NCI-H1694 (cell line): Measurements from ENCODE around the gene EBF4.

Experiments used
- DNase-seq: peaks from one replicate; lab custom pipeline; 2025; lab: John Stamatoyannopoulos, UW

Gene EBF4

DNA sequence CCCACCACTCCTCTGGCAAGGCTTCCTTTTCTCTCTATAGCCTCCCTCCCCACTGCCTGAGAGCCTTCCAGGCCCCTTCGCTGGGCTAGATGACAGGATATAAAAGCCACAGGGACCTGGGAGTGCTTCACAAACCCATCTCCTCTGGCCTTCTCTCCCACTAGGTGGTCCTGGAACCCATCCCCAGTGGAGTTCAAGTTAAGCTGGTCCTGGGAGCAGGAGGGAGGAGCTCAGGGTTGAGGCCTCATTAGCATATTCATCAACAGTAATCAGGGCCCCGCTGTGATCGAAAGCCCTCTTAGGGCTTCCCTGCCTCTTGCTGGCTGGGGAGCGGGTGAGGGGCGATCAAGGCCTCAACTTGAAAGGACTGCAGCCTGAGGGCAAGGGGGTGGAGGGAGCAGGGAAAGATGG is 9.1 kb downstream of the EBF4 start:
- no peak for DNase-seq

DNA sequence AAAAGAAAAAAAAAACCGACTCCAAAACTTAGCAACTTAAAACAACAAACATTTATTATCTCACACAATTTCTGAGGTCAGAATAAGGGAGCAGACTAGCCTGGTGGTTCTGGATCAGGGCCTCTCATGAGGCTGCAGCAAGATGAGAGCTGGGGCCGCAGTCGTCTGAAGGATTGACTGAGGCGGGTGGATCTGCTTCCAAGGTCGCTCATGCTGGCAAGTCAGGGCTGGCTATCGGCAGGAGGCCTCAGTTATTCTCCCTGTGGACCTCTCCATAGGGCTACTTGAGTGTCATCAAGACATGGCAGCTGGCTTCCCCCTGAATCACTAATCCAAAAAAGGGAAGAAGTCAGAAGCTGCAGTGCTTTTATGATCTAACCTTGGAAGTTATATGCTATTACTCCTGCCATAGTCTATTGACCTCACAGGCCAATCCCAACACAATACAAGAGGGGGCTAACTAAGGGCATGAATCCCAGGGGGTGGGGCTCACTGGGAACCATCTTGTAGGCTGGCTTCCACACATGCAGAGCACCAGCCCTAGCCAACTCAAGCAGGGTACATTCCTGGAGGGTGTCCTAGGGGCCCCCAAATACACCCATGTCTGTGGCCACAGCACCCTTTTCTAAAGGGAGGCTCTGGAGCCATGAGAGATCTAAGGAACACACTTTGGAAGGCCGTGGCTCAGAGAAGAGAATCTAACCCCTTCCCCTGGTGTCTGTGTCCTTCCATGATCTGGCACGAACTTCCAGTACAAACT is 11.3 kb downstream of the EBF4 start:
- no peak for DNase-seq

DNA sequence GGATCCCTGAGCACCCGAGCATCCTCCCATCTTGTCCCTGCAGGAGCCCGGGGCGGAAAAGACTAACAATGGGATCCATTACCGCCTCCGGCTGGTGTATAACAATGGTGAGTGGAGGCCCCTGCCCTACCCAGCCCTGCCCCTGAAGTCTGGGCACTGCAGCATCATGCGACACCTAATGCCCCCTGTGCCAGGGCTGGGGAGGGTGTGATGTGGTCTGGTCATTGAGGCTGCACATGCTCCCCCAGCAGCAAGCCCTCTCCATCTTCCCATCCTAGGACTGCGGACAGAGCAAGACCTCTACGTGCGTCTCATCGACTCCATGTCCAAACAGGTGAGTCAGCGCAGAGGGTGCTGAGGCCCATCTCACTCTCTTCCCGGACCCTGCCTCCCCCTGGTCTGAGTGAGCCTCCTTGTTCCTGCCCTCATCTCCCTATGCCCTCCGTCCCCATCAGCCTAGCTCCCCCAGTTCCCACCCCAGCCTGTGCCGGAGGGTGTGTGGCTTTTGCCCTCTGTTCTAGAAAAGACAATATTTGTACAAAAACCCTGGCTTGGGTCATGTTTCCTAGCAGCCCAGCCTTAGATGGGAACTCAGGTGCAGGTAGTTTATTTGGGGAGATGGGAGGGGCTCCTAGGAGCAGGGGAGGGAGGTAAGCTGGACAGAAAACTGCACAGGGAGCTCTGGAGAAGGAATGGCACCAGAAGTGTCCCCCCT is 13.5 kb downstream of the EBF4 start:
- no peak for DNase-seq

DNA sequence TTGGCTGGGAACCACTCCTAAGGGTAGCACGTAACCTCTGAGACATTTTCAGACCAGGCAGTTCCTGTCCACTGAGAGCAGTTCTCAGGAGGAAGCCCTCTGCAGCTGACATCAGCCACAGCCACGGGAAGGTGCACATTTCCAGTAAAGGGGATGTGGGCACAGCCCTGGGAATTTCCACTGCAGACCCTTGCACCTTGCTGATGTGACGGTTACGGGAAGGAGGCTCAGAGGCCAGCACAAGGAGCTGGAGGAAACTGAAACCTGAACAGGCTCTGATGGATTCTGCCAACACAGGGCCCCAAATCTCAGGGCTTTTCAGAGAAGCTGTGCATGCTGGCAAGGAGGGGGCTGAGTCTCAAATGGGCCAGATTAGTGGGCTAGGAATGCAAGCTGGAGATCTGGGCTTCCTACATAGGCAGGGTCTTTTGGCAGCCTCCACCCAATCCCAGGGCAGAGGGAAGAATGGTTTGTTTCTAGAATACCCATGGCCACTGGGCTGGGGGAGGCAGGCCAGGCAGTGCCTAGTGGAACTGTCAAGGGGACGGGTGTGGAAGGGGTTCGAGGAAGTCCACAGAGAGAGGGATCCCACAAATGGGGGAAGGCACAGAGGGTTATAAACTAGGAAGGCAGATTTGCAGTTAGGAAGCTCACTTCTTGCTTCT is 14.2 kb downstream of the EBF4 start:
- no peak for DNase-seq

DNA sequence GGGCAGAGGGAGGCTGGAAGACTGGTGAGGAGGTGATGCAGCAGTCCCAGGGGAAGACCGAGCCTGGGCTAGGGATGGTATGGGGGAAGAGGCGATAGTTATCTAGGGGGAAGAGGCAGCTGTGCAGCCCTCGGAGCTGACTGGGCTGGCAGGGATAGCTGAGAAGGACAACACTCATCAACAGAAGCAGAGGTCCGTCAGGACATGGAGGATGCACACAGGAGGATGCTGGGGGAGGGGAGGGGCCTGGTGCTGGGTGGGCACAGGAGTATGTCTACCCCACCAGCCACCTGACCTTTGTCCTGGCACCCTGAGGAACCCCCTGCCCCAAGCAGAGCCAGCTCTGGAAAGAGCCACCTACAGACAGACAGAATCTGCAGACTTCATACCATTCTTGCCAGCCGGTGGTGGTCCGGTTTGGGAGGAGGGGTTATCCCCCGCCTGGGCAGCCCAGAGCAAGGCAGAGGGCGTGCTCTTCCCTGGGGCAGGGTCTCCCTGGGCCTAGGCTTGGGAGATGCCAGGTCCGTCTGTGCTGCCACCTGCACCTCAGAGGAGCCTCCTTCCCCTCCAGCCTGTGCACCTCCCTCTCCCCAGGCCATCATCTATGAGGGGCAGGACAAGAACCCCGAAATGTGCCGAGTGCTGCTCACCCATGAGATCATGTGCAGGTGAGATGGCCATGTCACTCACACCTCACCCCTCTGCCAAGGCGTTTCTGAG is 14.9 kb downstream of the EBF4 start:
- no peak for DNase-seq

DNA sequence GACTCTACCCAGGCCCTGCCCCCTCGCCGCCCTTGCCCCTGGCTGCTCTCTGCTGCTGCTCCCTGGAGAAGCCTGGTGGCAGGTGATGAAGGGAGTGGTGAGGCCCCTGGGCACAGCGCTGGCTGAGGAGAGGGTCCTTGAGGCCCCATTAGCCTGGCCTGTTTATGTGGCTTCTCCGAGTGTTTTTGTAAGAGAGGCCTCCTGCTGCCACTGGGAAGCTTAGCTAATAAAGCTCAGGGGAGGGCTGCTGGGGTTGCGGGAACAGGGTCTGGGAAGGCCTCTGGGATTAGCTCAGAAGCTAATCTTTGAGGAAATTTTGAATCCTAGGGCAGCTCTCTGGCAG is 15.5 kb downstream of the EBF4 start:
- no peak for DNase-seq

DNA sequence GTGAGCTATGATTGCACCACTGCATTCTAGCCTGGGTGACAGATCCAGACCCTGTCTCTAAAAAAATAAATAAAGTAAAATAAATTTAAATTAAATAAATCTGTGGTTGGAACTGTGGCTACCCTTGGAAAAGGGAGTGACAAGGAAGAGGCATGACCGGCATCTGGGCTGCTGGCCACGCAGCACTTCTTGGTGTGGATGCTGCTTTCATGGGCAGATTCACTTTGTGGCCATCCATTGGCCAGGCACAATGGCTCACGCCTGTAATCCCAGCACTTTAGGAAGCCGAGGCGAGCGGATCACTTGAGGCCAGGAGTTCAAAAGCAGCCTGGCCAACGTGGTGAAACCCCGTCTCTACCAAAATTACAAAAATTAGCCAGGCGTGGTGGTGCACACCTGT is 16.1 kb downstream of the EBF4 start:
- DNase-seq = no peak

DNA sequence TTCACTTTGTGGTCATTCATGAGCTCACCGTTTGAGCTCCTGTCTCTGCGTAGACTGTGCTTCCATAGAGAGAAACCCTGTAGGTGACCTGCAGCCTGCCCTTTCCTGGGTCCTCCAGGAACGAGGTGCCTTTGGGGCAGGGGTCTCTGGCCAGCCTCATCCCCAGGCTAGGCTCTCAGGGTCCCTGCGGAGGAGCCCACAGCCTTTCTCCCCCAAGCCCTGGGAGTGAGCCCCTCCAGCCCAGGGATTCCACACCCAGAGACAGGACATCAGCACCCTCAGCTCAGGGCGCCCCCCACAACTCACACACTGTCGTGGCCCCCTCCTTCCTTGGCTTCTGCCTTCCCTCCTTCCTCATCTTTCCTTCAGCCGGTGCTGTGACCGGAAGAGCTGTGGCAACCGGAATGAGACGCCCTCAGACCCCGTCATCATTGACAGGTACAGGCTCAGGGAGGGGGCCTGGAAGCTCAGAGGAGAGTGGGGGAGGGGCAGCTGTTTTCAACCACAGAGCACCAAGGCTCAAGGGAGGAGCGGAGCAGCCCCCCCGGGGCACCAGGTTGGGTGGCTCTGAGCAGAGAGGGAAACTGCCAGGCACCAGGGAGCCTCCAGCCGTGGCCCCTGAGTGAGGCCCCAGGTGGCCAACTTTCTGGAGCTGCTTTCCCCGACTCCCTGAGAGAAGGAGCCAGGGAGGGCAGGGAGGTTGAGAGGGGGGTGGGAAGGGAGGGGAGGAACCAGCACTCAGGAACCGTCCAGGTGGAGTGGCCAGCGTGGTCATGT is 16.8 kb downstream of the EBF4 start:
- DNase-seq = no peak

DNA sequence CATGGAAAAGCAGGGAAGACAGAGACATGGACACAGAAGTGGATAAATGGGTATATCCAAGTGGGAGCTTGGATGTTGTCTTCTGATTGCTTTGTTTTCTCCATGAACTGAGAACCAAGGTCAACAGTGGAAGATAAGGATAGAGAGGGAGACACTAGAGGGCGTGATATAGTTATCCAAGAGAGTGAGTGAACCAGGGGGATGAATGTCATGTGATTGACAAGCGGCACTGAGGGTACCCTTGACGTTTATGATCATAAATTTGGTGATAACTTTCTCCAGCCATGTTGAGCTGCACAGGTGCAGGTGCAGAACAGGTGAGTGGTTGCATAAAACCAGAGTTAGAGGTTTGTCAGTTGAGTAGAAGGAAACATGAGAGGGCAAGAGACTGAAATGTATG is 20.7 kb downstream of the EBF4 start:
- no peak for DNase-seq

DNA sequence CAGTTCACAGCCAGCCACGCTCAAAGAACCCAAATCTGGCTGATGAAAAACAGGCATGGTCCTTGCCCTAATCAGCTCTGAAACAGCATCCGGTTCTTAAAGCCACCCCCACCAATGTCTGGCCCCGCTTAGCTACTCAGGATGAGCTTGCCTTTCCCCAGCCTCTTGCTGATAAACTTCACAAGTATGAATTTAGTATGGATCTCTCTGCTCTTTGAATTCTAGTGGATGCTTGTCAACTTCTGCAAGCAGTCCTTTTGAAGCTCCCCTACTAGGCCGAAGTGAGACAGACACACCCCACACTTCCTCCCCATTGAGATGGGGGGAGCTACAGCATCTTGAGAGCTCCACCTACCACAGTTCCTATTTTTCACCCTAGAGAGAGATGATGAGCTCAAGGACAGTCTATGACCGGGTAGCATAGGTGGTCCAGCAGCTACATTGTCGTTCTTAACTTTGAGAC is 36.7 kb downstream of the EBF4 start:
- DNase-seq = no peak

DNA sequence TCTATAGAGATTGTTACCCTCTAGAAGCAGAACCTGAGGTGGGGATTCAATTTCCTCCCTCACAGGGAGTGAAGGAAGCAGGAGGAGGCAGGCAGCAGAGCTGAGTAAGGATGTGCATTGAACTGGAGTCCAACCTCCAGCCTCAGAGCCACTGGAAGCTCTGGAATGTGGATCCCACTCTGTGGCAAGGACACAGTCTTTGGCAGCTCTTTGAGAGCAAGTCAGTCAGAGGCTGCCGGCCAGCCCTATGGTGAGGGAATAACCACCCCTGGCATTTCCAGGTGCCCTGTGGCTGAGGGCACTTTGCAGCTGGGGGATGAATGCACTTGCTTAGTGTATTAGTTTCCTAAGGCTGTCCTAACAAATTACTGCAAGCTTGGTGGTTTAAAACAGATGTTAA is 37.2 kb downstream of the EBF4 start:
- DNase-seq = no peak

DNA sequence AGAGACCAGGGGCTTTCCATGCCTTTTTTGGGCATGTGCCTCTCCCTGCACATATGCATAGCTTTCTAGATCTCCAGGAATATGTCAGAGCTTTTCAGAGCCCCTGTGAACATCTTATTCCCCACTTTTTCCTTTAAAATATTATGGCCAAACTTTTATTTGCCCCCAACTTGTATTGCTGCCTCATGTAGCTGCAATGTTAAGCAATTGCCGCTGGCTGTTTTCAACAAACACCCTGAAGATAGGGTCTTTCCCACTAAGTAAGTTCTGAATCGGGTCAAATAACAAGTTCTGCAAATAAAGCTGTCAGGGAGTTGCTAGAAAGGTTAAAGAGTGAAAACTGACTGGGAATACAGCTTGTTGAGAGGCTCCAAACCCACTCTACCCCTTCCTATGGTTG is 42.3 kb downstream of the EBF4 start:
- DNase-seq = no peak

DNA sequence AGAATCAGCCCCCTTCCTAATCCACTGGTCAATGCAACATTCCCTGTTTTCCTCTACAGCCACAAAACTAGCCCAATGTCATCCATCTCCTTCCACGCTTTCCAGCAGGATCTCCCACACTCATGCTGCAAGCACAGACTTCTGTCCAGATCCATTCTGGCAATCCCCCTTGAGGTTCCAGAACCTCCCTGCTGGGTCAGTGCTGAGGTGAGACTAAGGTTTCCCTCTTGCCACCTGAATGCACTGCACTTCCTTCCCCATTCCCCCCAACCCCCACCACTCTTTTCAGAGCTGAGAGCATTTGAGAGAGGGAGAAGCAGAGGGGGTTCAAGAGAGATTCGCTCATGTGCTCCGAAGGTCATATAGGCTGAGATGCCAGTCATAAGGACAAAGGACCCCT is 43.9 kb downstream of the EBF4 start:
- no peak for DNase-seq

DNA sequence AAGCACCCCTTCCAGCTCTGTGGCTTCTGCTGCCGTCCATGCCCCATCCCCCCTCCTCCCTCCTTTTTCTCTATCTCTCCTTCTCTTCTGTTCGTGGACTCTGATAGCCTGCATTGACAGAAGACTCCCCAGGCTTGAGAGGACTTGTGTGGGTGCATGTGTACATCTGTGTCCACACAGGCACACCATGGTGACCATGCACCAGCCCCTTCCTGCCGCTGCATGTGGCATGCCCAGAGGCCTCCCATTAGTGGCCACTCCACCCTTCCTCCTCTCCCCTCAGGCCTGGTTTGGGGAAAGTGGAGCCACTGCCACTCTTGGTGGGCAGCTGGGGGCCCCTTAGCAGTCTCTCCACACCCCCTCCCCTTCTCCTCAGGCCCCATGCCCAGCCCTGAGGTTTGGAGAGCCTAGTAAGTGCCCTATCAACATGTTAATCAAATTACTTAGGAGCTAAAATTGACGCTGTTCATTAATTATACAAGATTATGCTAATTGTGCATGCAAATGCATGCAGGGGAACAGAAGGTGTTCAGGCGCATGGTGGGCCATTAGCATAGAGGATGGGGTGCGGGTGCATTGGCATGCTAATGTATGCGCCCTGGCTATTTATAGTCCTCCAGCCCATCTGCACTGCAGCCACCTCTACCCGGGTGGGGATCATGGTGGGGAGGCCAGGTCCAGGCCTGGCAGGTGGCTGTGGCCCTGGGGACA is 45.9 kb downstream of the EBF4 start:
- DNase-seq = no peak

DNA sequence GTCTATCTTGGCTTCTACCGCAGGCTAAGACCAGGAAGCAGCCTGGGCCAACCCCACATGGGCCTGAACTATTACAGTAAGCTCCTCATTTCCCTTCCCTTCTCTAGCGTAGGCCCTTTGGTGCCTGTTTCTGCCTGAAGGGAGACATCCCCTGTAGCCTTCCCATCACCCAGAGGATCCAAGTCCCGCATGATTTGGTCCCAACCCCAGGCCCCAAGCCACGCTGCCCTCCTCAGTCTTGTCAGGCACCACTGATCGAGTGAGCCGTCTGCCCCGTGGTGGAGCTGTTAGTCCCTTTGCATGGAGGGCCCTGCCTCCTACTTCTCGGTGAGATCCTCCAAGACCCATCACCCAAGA is 46.4 kb downstream of the EBF4 start:
- no peak for DNase-seq

DNA sequence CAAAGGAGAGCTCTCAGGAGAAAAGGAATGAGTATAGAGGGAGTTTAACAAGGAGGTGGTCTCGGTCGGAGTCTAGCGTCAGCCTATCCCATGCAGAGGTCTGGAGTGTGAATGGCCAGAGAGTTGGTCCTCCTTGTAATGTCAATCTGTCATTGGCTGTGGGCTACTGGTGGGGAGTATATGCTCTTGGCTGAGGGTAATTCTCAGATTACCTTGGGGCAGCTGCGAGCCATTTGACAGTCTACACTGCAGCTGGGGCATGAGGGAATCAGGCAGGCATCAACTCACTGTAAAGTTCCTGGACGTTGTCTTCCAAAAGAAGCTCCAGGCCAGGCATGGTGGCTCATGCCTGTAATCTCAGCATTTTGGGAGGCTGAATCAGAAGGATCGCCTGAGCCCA is 48.1 kb downstream of the EBF4 start:
- no peak for DNase-seq

DNA sequence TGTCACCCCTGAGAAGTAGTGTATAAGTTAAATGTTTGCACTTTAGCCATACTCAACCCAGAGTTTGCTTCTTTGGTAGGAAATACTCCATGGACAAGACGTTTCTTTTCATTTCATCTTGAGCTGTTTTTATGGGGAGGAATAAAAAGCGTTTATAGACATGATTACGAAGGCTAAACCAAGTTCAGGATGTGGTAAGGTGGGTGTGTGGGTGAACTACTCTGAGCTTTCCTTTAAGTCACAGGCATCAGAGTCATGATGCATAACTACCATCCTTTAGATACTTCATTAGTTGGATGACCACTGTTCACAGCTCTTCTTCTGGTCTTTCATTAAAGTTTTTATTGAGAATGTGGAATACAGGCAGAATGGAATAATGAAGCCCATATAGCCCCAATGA is 48.9 kb downstream of the EBF4 start:
- no peak for DNase-seq

DNA sequence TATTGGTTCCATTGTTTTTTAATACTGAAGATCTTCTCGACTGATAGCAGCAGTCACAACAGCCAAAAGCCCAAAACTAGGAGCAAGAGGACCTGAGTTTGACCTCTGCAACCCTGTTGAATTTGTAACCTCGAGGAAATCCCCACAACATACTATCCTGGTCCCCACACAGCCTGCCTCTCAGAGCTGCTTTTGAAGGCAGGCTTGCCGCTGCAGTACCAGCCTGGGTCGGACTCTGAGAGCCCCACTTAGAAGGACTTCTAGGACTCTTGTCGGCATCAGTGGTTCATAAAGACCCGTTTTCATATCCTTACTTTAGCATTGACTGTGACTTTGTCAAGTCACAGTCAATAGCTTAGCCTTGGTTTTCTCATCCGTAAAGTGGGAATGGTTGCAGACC is 49.3 kb downstream of the EBF4 start:
- no peak for DNase-seq

DNA sequence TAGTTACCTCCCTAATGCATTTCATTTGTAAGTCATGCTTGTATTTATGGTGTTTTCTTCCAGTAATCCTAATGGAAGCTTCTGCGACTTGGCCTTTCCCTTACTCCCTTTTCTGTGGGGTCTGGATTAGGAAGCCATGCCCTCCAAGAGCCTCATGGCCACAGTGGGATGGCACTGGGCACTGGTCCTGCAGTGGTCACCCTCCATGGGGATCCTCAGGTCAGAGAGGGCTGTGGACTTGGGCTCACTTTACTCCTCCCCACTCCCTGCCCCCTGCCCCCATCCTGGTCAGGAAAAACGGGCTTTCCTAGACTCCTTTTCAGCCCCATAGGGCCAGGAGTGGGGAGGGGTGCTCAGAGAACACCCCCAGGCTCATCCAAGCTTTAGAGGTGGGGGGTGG is 49.9 kb downstream of the EBF4 start:
- DNase-seq = no peak

DNA sequence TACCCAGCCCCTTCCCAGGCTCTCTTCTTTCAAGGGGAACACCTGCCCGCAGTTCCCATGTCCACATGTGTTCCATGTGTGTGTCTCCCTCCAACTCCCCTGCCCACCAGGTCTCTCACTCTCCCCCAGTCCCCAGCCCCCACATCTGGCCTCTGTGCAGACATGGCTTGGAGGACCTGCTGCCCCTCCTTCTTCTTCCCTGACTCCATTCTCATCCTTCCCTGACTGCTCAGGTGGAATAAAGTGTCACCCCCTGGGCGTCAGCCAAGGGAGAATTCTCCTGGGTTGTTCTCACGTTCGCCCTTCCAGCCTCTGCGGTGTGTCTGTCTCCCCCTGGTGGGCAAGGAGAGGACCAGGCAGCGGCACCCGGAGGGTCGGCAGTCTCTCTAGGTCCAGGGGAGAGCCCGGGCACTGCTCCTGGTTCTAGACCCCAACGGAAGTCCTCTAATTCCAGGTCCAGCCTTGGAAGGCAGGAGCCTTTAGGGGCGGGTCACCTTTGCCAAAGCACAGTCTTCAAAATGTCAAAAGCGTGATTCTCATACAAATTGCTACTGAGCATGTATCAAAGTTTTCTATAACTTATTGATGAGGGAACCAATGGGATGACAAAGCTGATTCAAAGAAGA is 50.5 kb downstream of the EBF4 start:
- DNase-seq = peak; percentile 50
